GM12875 (cell line): ENCODE data around the gene PSMD1.

Experiments used
- H3K4me3 ChIP-seq: one replicate; pipeline ENCODE4 v1.5.1; 2011; ENCODE audit warnings: low read depth, low read length, control low read depth
- CTCF ChIP-seq: IDR thresholded peaks from 2 replicates; pipeline ENCODE4 v1.5.1; 2011; ENCODE audit warnings: low read depth, mild to moderate bottlenecking, control low read depth, inconsistent platforms, low read length, moderate library complexity, borderline replicate concordance; ENCODE audit not compliant: insufficient read depth

PSMD1 gene

GRCh38 chr2:231167745-231168459, 111.2 kb downstream of the PSMD1 start:
- TF ChIP-seq CTCF = no peak
- no peak overlapping the region for H3K4me3 ChIP-seq

- TF ChIP-seq CTCF = no peak
- no peak overlapping the region for H3K4me3 ChIP-seq
These were observed 111.9 kb downstream of the PSMD1 start for GRCh38 chr2:231168460-231169139.

DNA sequence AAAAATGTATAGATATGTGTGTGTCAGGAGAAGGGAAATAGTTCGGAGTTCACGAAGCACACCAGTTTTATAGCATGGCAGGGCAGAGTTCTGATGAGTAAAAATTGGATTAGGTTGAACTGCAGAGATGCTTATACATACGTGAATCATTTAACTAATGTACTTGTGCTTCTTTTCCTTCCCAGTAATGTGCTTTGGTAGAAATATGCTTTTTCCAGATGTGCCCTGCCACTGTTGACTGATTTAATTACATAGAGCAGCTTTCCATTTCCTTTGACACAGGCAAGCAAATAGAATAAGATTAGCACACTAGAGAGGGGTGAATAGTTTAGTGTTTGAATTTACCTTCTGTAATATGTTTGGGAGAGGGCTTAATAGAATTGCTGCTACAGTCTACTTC, 112.8 kb downstream of the PSMD1 start:
- TF ChIP-seq CTCF = no peak
- no peak overlapping the region for H3K4me3 ChIP-seq

GRCh38 chr2:231170055-231170454, 113.4 kb downstream of the PSMD1 start:
- no peak overlapping the region for H3K4me3 ChIP-seq
- TF ChIP-seq CTCF = no peak

- no peak for TF ChIP-seq CTCF
- H3K4me3 ChIP-seq = no peak overlapping the region
These were observed 115.4 kb downstream of the PSMD1 start for GRCh38 chr2:231172025-231172424.

DNA sequence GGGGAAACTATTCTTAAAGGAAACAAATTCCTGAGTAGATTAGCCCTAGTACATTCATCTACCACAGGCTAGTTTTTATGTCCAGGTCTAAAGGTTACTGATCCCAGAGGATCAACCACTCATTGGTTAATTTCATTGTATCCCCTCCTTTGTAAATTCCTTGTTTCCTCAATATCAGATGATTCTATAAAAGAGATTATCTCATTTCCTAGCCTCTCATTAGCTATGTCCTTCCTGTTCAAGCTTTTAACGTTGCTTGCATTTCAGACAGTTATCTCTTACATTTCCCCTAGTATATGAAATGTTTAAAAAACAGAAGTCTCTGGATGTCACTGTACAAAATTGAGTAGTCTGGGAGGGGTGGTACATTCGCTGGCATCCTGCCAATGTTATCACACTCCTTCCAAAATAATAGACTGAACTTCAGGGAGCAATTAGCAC, 117.6 kb downstream of the PSMD1 start:
- no peak overlapping the region for H3K4me3 ChIP-seq
- TF ChIP-seq CTCF = no peak

DNA sequence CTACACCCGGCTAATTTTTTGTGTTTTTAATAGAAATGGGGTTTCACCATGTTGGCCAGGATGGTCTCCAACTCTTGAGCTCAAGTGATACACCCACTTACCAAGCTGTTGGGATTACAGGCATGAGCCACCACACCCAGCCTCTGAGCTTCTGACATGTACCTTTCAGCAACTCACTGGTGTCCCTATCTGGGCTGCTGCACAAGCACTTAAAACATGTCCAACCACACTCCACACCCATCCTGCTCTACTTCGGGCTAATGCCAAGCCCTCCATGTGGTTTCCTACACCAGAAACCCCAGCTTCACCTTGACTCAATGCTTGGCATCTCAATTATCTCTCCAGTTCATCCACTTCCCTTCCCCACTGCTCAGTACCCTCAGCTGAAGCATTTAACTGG, 119.4 kb downstream of the PSMD1 start:
- TF ChIP-seq CTCF = no peak

More for the DNA sequence above, 119.4 kb downstream of the PSMD1 start:
- no peak overlapping the region for H3K4me3 ChIP-seq
